ENCODE data around the gene MFN2.

DNA sequence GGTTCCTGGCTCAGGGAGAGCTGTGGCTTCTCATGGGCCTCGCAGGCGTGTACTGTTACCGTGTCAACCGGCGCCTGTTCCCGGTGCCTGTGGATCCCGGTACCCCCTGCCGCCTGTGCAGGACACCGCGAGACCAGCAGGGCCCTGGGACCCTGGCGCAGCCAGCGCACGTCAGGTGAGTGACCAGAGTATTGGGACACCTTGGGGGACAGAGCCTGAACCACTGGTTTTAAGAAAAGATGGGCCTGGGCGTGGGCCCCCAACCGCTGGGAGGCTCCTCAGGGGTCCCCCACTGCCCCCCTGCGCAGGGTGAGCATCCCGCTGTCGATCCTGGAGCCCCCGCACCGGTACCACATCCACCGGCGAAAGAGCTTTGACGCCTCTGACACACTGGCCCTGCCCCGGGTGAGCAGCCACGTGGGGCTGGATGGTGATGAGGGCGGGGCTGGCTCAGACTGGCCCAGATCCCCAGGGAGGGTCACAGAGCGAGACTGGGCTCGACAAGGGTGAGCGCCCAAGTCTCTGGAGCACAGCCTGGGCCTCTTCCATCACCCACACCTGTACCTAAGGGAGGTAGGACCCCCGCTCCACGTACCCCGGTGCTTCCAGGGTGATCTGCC is 49.6 kb downstream of the MFN2 start:
- TF ChIP-seq CTCF (IDR thresholded peaks at IDR 0.05), result no peak
- no peak for TF ChIP-seq POLR2AphosphoS5 (IDR thresholded peaks at IDR 0.05)
- no peak for TF ChIP-seq POLR2A (IDR thresholded peaks at IDR 0.05)
